ENCODE data around the gene TGFBI.

Gene TGFBI

GRCh38 chr5:135997673-135998335, 31.0 kb upstream of the TGFBI start:
- peak overlapping the region; percentile 93 for H3K27ac ChIP-seq (ENCODE audit: poor library complexity, severe bottlenecking)
- H3K4me1 ChIP-seq (ENCODE audit: insufficient read depth, poor library complexity, severe bottlenecking): peaks cover 40% of the 10 kb centered on the region
- H3K27me3 ChIP-seq (ENCODE audit: insufficient read depth, poor library complexity, severe bottlenecking): no peaks in the 10 kb centered on the region
- H3K9me3 ChIP-seq (ENCODE audit: severe bottlenecking): no peaks in the 10 kb centered on the region
- no peak overlapping the region for H3K4me3 ChIP-seq (ENCODE audit: severe bottlenecking)
- TF ChIP-seq, protein P1, sequence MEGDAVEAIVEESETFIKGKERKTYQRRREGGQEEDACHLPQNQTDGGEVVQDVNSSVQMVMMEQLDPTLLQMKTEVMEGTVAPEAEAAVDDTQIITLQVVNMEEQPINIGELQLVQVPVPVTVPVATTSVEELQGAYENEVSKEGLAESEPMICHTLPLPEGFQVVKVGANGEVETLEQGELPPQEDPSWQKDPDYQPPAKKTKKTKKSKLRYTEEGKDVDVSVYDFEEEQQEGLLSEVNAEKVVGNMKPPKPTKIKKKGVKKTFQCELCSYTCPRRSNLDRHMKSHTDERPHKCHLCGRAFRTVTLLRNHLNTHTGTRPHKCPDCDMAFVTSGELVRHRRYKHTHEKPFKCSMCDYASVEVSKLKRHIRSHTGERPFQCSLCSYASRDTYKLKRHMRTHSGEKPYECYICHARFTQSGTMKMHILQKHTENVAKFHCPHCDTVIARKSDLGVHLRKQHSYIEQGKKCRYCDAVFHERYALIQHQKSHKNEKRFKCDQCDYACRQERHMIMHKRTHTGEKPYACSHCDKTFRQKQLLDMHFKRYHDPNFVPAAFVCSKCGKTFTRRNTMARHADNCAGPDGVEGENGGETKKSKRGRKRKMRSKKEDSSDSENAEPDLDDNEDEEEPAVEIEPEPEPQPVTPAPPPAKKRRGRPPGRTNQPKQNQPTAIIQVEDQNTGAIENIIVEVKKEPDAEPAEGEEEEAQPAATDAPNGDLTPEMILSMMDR (IDR thresholded peaks at IDR 0.05; ENCODE audit: poor library complexity, severe bottlenecking): no peak
- no peaks in the 10 kb centered on the region for H3K36me3 ChIP-seq (ENCODE audit: low read depth)
- DNase-seq (ENCODE audit: low spot score): no peak
- ATAC-seq (ENCODE audit: low read depth): no peak

DNA sequence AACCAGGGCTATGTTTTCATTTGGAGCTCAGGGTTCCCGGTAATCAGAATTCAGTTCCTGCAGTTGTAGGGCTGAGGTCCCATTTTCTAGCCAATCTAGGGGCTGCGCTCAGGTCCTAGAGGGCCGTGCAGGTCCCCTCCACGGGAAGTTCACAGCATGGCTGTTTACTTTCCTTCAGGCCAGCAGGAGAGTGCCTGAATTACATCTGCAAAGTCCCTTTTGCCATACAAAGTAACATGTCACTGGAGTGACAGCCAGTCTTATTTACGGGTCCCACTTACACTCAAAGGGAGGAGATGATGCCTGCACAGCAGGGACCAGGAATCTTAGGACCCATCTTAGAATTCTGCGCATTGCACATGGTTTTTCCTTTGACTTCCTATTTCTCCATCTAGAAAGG, 29.9 kb upstream of the TGFBI start:
- H3K36me3 ChIP-seq (ENCODE audit: low read depth): no peaks in the 10 kb centered on the region
- H3K27me3 ChIP-seq (ENCODE audit: insufficient read depth, poor library complexity, severe bottlenecking): no peaks in the 10 kb centered on the region
- peak overlapping the region; percentile 93 for H3K27ac ChIP-seq (ENCODE audit: poor library complexity, severe bottlenecking)
- H3K4me1 ChIP-seq (ENCODE audit: insufficient read depth, poor library complexity, severe bottlenecking): peaks cover 32% of the 10 kb centered on the region
- H3K4me3 ChIP-seq (ENCODE audit: severe bottlenecking): no peak overlapping the region
- no peak for ATAC-seq (ENCODE audit: low read depth)
- TF ChIP-seq, protein P1 (IDR thresholded peaks at IDR 0.05; ENCODE audit: poor library complexity, severe bottlenecking): no peak
- DNase-seq (ENCODE audit: low spot score): no peak
- no peaks in the 10 kb centered on the region for H3K9me3 ChIP-seq (ENCODE audit: severe bottlenecking)

DNA sequence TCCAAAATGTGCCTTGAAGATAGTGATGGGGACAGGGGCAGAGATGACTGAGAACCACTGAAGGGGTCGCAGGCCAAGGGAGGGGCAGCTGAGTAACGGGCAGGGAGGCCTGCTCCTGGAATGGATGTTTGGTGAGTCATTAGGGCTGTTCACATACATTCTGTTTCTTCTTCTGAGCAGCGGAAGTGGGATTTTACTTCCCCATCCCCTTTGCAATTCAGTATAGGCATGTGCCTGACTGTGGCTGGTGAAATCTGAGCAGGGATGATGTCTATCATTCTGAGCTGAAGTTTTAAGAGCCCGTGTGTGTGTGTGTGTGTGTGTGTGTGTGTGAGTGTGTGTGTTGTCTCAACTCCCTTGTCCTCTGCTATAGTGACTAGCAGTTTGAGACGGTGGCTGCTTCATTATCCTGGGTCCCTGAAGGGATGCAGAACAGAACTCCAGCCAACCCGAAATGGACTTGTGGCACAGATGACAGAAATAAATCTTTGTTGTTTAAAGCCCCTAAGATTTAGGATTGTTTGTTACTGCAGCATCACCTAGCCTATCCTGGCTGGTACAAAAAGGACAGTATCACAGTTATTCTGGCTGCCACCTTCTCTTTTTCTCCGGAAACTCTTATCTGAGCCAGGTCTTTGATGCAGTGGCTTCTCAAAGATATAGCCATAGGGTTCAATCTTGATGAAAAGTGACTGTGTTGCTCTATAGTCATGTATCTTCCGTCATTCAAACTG, 29.2 kb upstream of the TGFBI start:
- DNase-seq (ENCODE audit: low spot score): no peak
- peak; percentile 82 for ATAC-seq (ENCODE audit: low read depth)
- Histone ChIP-seq H3K4me3 (ENCODE audit: severe bottlenecking) (no peak overlapping the region), H3K27ac (ENCODE audit: poor library complexity, severe bottlenecking) (peak overlapping the region; percentile 93), H3K4me1 (ENCODE audit: insufficient read depth, poor library complexity, severe bottlenecking) (peaks cover 30% of the 10 kb centered on the region), H3K36me3 (ENCODE audit: low read depth) (no peaks in the 10 kb centered on the region), H3K27me3 (ENCODE audit: insufficient read depth, poor library complexity, severe bottlenecking) (no peaks in the 10 kb centered on the region), H3K9me3 (ENCODE audit: severe bottlenecking) (no peaks in the 10 kb centered on the region)
- TF ChIP-seq, protein P1 (IDR thresholded peaks at IDR 0.05; ENCODE audit: poor library complexity, severe bottlenecking): no peak

GRCh38 chr5:136000147-136000546, 28.6 kb upstream of the TGFBI start:
- TF ChIP-seq, protein P1 (IDR thresholded peaks at IDR 0.05; ENCODE audit: poor library complexity, severe bottlenecking): no peak
- Histone ChIP-seq H3K9me3 (ENCODE audit: severe bottlenecking) (no peaks in the 10 kb centered on the region), H3K4me1 (ENCODE audit: insufficient read depth, poor library complexity, severe bottlenecking) (peaks cover 33% of the 10 kb centered on the region), H3K36me3 (ENCODE audit: low read depth) (no peaks in the 10 kb centered on the region), H3K27me3 (ENCODE audit: insufficient read depth, poor library complexity, severe bottlenecking) (no peaks in the 10 kb centered on the region), H3K27ac (ENCODE audit: poor library complexity, severe bottlenecking) (peak overlapping the region; percentile 93), H3K4me3 (ENCODE audit: severe bottlenecking) (no peak overlapping the region)
- DNase-seq (ENCODE audit: low spot score) (no peak), ATAC-seq (ENCODE audit: low read depth) (no peak)

DNA sequence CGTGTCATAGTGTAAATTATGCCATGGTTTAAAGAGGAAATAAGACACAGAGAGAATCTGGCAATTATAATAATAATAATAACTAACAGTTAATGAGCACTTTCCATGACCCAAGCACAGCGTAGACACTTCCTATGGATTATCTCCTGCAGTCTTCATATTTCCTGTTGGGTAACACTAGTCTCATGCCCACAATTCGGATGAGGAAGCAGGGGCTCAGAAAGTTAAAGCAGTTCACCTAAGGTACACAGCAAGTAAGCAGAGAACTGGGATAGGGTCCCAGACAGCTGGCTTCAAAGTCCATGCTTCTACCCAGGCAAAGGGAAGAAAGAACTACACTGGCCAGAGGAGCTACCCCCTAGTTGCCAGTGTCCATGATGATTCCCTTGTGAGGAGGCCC, 27.9 kb upstream of the TGFBI start:
- H3K4me1 ChIP-seq (ENCODE audit: insufficient read depth, poor library complexity, severe bottlenecking): peaks cover 41% of the 10 kb centered on the region
- no peaks in the 10 kb centered on the region for H3K36me3 ChIP-seq (ENCODE audit: low read depth)
- no peak for DNase-seq (ENCODE audit: low spot score)
- peak overlapping the region; percentile 93 for H3K27ac ChIP-seq (ENCODE audit: poor library complexity, severe bottlenecking)
- ATAC-seq (ENCODE audit: low read depth): no peak
- H3K27me3 ChIP-seq (ENCODE audit: insufficient read depth, poor library complexity, severe bottlenecking): no peaks in the 10 kb centered on the region
- TF ChIP-seq, protein P1 (IDR thresholded peaks at IDR 0.05; ENCODE audit: poor library complexity, severe bottlenecking): no peak
- no peaks in the 10 kb centered on the region for H3K9me3 ChIP-seq (ENCODE audit: severe bottlenecking)
- H3K4me3 ChIP-seq (ENCODE audit: severe bottlenecking): no peak overlapping the region
